A549 treated with DMSO at 1 μM for 4 hours (cell line): ENCODE measurements around the gene PDE10A. TPM values are rescaled to one million over a fixed set of nuclear protein-coding genes. Genes with fewer than 3 reads are reported as not detected.

ENCODE experiments used
- total RNA-seq: library from RNA; stranded (reverse); fragments of 200-300 nt; extraction: Qiagen RNA extraction; gene quantifications from 5 replicates; pipeline ENCODE4 v1.2.3, GENCODE V29; 2022; ENCODE audit warnings: low read depth

Gene PDE10A
- 32.3 to 38.5 TPM (median 35.3 TPM) in 5 replicates for total RNA-seq

DNA sequence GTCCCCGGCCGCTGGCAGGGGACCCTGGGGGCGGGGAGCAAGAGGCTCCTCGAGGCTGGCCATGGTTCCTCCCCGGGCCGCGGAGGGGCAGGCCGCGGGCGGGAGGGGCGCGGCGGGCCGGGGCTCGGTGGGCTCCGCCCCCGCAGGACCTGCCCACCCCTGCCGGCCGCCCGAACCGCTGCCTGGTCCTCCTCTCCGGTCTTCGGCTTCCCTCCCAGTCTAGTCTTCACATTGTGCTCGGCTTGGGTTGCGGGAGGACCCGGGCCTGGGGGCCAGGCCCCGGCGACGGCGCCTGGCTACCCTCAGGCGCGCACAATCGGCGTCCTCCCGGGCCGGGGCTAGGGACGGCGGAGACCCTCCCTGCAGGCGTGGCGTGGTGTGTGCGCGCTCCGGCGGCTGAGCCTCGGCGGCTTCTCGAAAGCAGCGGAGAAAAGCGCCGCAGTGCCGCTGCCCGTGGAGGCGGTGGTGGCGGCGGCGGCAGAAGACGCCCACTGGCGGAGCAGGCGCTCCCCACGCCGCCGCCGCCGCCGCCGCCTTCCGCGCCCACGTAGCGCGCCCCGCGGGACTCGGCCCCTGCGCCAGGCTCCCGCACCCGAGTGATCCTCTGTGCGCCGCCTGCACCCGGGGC is at the start of gene PDE10A:
PDE10A (minus strand) TSS at position 493 of the 628 bp plus-strand sequence; CDS start at position 63, 430 bp downstream.

DNA sequence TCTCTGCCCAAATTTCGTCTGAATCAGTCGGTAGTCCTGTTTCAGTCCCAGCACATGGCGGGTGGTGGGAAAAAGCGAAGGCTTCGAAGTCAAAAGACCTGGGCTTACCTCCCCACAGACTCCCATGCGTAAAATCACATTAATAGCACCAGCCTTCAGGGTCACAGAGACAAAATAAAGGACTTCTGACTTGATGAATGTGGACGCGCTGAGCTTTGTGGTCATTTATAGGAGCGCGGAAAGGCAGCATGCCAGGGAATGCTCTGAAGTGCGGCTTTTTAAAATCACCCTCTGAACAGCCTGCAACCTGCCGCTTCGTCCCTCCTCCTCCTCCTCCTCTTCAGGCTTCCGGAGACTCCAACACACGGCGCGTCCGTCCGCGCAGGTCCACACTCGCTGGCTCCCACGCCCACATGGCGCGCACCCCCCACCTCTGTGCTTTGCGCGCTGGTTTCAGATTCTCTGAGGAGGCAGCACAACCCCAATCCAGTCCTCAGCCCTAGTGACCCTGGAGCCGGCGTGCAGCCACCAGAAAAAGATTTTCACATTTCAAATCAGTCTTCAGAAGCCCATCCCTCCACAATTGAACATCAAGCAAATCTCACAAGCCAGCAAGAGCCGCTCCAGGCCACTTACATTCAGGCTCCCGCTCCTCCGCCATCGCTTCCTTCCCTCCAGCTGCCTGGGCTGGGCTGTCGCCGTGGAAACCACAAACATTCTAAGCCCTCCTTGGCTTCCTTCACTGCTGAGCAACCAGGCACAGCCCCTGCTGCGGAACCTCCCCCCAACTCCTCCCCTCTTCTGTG is 353.9 kb downstream of the PDE10A start, which contains the start of gene C6orf118:
C6orf118 (minus strand) TSS at position 680 of the 806 bp plus-strand sequence; CDS start at position 661, 19 bp downstream.

